SU-DHL-6 (cell line): ENCODE measurements around the gene IL1R1.

Experiments used
- CTCF ChIP-seq: fragments of 200-600 bp; sonication (generic); IDR thresholded peaks from one replicate; pipeline ENCODE4 v1.5.1; 2017; ENCODE audit warnings: antibody characterized with exemption, mild to moderate bottlenecking, low read length, moderate library complexity; ENCODE audit not compliant: insufficient read depth, poor library complexity, severe bottlenecking
- EZH2phosphoT487 ChIP-seq: fragments of 200-600 bp; sonication (generic), shearing (Covaris generic); conservative IDR thresholded peaks from 2 replicates; pipeline ENCODE4 v1.6.1; 2018; ENCODE audit warnings: mild to moderate bottlenecking, antibody characterized with exemption, low read length, moderate library complexity, mixed read lengths

- TF ChIP-seq CTCF = no peak
- TF ChIP-seq EZH2phosphoT487 = no peak
Measured at GRCh38 chr2:102154364-102154763, 11.8 kb downstream of the IL1R1 start.
